GM19395 (cell line): Measurements from ENCODE around the gene SIAE.

ENCODE experiments used
- ATAC-seq: cut with Tn5 transposase; IDR thresholded peaks from one replicate; pipeline ENCODE4 v1.9.1; 2021; ENCODE audit warnings: mild to moderate bottlenecking, moderate library complexity; ENCODE audit not compliant: unreplicated experiment

The SIAE gene

GRCh38 chr11:124583781-124584180 lies 89.8 kb downstream of the SIAE start:
- no peak for ATAC-seq
